HG03378 (cell line): Measurements from ENCODE around the gene OTUD7B.

ENCODE experiments used
- ATAC-seq: cut with Tn5 transposase; IDR thresholded peaks from one replicate; pipeline ENCODE4 v1.9.1; 2021; ENCODE audit warnings: mild to moderate bottlenecking, moderate library complexity; ENCODE audit not compliant: unreplicated experiment

The OTUD7B gene

DNA sequence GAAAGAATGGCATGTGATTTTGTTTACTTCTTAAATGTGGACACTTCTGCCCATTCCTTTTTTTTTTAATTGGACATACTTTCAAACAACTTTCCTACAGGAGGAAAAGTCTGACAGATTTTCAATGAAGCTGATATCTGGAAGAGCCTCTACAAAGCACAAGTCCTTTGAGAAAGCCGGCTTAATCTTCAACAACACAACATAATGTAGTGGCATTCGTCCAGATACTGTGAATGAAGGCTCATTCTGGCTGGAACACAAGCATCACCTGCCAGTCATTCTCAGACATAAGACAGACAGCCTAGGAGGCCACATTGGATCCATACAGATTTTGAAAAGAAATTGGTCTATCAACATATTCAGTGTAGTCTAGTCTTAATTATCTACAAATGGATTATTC lies 4.9 kb downstream of the OTUD7B start:
- ATAC-seq: no peak

DNA sequence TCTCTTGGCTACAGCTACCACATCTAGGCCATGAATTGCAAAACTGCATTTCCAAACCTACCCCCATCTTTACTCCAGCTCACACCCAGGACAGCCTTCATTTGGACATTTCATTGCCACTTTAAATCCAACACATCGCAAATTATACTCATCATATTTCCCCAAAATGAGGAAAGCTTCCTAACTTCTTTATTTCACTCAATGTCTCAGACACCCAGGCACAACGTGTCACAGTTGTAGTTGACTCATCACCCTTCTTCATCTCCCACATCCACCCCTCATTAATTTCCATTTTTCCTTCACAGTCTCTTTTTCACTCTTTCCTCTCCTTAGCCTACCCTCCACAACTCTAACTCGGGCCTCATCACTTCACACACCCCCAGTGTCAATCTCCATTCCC lies 6.7 kb downstream of the OTUD7B start:
- ATAC-seq: no peak

DNA sequence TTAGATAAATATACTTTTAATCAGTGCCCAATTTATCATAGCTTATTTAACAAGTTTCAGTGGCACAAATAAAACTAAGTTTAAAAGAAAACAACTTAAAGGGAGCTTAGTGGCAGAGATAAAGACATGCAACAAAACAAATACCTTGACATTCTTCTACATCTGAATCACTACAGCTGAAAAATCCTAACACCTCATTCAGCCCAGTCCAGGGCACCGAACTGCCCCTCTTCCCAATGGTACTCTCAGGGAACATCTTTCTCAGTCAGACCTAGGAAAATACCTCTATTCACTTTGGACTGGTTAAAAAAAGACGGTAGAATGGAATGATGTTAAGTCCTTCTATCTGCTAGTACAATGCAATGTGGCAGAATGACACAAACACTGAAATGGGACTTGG lies 8.3 kb downstream of the OTUD7B start:
- ATAC-seq: no peak

DNA sequence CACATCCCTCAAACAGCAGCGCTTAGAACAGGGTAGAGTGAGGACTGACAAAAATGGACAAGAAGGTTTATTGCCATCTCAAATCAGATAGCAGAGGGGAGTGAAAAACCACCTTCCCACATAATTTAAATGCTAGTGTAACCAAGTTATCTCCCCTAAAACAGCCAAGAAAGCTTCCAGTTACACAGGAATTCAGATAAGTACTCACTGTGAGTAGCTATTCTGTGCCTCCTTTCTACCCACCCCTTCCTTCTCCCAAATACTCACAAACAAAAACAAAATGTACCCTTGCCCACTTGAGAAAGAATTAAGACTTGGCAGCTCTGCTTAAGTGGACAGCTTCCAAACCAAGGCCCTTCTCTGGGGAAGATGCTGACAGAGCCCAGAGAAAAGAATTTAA lies 9.1 kb downstream of the OTUD7B start:
- ATAC-seq: no peak

DNA sequence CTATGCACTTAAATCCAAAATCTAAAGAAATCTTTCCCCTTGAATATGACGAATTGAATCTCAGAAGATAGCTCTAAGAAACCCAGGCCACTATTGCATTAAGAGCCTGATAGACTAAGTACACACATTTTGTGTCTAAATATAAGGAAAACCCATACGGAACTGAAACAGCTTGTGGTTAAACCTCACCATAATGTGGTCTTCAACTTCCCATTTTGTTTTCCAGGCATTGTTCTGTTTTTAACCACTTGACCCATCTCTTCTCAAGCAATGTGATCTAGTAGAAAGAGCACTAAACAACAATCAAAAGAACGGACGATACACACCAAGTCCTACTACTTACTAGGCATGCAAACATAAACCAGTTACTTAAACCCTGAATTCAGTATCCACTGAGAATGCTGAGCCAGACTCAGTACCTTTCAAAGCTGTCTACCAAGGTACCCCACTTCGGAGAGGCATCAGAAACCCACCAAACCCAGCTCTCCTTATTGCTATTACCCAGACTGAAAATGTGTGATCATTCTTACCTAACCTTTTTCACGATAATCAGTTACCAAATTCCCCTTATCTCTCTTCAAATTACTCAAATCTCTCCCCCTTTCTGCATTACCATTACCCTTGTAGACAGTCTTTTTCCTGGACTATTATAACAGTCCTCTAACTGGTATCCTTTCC lies 12.8 kb downstream of the OTUD7B start:
- ATAC-seq: peak; percentile 82

DNA sequence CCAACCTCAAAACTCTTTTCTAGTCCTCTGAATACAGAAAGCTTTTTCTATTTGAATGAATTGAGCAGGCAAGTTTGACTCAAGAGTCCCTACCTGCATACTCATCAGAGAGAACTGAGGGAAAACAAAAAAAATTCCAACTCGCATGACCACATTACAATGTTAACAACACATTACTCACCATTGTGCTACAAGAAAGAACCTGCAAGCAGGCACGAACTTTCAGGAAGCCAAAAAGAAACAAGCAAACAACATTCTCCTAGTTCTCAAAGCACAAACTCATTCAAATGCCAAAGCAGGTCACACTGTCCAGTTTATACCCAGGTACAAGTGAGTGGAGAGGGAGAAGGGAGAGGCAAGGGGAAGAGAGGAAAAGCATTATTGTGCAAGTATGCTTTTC lies 14.6 kb downstream of the OTUD7B start:
- no peak for ATAC-seq

DNA sequence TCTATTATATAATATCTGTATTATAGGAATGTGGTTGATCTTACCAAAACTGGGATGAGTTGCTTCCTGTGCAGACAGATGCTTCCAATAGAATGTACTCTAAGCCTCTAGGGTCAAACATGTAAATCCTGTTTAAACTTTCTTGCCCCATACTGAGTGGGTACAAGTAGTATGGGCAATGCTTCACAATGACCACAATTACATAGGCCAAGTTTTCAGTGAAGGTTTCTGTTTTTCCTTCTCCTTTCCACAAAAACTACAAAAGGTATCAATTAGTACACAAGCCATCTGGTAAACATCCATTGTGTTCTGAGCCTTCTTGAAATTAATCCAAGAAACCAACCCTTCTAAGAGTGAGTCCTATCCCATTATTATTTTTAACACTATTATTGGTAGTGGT lies 16.8 kb downstream of the OTUD7B start:
- ATAC-seq: no peak

DNA sequence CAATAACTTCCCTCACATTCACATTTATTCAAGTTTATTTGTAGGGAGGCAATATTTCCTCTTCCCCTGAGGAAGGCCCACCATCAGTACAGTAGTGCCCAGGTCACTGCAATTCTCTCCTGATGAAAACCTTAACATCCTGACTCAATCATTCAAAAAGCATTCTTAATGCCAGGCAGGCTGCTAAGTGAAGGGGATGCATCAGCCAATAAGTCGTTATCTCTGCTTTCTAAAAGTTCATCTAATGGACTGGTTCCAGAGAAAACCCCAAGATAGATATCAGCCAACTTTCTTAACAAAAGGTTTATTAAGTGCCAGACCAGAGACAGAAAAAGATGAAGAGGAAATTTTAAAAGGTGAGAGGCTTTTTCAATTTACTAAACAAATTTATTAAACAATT lies 17.3 kb downstream of the OTUD7B start:
- no peak for ATAC-seq

DNA sequence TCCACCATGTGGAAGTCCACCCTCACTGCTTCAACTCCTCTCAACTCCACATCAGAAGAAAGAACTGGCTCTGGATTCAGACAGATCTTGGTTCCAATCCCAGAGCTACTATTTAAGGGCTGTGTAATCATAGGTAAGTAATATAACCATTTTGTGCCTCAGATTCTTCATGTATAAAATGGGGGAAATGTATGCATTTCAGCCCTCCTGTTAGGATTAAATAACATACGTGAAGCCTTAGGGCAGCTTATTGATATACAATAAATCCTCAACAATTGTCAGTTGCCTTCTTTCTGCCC lies 23.3 kb downstream of the OTUD7B start:
- no peak for ATAC-seq

DNA sequence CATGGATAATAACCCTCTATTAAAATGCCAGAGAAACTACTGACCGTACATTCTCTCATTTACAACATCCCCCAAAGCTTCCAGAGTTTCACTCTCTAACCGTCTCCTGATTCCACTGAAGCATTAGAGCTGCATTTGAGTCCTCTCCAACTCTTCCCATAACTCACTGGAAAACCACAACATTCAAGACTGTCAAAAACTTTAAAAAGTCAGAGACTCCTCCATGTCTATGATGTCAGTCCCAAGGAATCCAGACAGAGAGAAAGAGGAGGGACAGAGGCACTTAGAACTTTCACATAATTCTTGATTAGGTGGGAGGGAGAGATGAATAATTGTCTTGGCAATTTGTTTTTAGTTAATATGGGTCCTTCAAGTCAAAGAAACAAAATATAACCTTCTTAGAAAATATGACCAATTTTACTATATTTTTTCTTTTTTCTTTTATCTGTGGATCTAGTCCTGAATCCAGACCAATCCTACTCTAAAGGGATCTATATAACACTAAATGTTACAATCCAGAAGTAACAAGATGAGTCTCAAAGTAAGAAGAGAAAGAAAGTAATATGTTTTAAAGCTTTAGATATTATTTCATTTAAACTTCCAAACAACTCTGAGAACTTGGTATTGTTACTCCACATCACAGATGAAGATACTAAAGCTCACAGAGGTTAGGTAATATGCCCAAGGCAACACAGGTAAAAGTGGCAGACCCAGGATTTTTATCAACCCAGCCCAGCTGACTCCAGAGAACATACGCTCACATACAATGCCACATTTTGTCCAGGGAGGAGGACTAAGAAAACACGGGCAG lies 23.8 kb downstream of the OTUD7B start:
- ATAC-seq: no peak

DNA sequence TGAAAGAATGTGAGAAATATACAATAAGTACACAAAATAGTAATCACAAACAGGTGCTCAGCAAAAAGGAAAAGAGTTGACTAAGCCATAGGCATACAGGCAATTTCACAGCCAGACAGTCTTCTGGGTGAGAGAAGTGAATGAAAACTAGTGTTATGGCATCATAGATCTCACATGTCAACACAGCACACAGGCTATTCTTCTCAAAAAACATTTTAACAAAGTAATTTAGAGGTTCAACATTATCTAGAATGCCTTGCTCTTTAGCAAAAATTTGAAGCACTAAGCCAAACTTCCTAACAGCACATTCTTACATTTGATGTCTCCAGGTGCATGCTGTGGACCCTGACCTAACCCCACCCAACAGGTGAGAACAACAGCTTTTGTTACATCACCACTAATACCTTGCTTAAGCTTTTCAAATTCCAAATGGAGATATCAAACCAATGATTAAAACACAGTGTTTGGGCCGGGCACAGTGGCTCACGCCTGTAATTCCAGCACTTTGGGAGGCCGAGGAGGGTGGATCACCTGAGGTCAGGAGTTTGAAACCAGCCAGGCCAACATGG lies 30.5 kb downstream of the OTUD7B start:
- no peak for ATAC-seq

DNA sequence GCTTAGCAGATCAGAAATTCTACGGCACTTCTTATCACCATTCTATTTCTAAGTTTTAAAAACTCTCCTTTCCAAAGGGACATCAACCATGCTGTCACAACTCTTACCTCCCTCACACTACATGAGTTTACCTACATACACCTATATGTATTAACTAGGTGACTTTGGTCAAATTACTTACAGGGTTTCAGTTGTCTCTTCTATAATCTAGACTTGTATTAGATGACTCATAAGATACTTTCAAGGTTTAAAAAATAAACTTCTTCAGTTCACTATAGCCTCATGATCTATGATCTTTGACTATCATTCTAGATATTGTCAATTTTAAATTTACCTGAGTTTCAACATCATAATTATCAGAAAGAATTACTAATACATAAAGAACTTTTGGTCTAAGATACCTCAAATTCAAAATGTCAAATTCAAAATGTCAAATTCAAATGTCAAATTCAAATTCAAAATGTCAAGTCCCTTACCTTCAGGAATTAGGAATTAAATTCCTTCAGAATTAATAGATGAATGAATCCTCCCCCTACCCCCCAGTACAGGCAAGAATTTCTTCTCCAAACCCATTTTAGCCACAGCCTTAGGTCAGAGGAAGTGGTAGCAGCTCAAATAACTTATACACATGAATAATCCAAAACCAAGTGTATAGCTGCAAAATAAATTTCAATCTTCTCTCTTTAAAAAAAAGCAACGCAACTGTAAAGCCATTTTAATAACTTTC lies 31.1 kb downstream of the OTUD7B start:
- ATAC-seq: no peak

DNA sequence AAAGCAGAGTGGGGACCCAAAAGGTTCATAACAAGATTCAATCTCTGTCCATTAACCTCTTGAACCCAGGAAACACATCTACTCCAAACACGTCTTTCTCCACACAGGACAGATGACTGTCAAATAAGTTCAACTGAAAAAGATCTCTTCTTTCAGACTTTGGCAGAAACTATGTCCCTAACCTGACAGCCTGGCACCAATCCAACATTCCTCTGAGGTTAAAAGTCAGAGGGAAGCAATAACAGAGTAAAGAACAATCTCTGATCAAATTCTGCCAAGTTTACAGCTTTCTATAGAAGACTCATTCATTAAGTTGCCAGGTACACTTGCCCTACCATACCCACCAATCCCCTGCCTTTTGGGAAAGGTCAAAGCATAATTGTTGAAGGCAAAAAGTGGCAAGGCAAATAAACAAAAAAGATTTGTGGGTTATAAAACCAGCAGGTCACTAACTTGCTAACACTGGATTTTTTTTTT lies 31.9 kb downstream of the OTUD7B start:
- no peak for ATAC-seq

DNA sequence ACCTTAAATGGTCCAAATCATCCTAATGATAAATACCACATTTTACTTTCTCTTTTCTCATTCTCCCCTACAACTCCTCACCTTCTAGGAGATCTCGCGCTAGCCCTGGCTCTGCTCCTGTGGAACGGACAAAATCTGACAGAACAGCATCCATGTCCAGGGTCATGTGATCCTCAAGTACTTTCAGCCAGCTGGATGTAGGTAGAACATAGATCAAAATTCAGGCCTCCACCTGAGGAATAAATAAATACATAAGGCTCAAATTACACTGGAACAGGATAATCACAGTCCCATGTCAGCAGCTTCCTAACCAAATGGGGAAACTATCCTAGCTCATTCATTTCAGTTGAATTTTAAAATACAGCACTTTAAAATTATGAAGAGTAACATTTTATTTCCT lies 33.2 kb downstream of the OTUD7B start:
- ATAC-seq: no peak

DNA sequence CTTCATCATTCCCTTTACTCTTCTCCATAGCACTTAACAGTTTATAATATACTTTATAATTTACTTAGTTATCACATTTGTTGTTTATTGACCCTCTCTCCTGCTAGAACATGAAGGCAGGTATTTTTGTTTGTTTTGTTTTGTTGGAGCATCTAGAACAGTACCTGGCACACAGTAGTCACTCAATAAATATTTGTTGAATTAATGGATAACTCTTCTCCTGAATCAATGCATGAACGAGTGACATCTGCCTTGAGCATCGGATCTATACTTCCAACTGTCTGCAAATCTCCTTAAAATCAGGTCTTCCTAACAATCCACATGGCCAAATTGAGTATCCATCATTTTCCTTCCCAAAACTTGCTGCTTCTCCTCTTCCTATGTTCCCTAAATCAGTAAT lies 38.0 kb downstream of the OTUD7B start:
- ATAC-seq: no peak

DNA sequence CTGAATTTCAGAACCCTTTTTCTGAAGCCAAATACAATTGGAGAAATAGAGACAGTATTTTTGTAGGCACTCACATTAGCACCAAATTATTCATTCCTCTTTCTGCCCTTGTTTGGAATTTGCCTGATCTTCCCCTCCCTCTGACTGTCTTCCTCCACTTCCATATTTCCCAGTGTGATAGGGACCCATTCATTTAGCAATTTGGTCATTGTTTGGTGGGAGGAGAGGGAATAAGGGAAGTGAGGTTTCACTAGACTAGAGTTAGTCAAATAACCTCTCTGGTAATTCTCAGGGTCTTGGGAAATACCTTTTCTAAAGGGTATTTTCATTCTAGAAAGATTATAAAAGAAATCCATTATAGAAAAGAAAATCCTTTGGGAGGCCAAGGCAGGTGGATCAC lies 42.9 kb downstream of the OTUD7B start:
- ATAC-seq: no peak

DNA sequence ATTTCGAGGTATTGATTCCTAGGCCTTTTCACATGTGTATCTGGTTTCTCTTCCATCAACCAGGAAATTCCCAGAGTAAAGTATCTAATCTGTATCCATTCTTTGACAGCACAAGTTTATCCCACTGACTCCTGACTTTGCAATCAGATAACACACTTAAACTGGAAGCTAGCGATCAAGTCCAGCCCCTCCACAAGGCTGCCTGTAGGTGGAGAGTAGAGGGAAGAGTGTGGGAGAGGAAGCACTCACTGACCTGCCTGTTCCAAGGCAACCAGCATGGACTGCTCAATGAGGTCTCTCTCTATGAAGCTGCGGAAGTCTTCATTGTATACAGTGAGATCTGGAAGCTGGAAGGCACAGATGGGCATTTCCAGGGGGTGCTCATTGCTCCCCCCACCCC lies 43.5 kb downstream of the OTUD7B start:
- ATAC-seq: no peak

DNA sequence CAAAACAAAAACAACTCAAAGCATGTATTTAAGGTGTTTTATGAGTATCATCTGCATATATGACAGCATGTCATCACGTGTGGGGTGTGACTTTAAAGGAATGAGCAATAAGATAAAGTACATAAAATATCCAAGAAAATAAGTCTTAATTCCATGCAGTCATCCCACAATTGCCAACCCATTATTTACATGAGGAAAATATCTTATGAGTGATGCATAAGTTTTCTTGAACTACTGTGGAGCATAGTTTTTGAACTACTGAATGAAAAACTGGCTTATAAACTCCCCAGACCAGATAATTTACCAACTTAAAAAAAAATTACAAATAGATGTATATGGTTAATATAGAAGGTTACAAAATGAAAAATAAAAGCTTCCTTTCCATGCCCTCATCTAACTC lies 44.1 kb downstream of the OTUD7B start:
- no peak for ATAC-seq

DNA sequence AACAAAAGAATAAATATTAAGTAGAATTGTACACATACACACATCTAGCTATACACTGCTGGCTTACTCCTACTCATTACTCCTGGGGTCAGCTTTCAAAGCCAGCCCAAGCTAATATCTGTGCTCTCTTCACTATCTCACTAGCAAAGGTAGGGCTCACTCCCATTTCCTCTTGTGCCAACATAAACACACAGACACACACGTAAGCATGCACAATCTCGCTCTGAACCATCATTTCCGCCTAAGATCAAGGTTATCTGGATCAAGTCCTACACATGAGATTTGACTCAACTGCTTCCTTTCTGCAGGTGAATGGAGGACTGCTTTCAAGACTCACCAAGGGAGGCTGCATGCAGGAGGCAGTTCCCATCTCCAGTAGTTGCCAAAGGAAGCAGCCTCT lies 45.1 kb downstream of the OTUD7B start:
- no peak for ATAC-seq

DNA sequence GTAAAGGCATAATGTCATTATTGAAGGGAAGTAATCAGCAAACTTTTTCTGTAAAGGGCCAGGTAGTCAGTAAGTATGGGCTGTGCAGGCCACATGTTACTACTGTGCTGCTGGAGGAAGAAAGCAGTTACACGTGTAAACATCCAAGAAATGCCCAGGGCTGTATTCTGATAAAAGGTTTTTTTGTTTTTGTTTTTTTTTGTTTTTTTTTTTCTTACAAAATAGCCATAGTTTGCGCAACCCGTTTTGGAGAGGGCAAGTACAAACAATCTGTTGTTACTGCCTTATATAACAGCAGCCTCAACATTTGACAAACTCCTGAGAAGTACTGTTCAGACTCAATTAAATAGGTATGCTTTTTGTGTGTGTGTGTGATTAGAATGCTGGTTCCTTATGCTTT lies 47.2 kb downstream of the OTUD7B start:
- no peak for ATAC-seq

DNA sequence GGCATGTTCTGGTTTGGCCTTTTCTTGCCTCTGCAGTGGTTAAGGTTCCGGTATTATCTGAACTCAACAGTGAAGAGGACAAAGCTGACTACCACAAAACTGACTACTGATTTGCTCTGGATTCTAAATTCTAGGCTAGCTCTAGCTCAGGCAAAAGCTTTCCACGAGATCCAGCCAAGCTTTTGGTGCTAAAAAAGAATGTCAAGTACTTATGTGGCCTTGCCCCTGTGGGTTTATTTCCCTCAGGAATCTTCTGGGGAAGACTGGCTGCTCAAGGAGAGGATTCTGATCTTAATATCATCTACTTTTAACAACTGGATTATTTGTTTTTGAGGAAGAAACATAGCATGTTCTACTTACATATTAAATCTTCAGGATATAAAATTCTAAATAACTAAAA lies 47.8 kb downstream of the OTUD7B start:
- ATAC-seq: no peak
